Esophagus muscularis mucosa (tissue), 3 donors: ENCODE measurements around the gene HS3ST6.

ENCODE experiments used
- POLR2A ChIP-seq: fragments of 450-650 bp; IDR thresholded peaks from one replicate; pipeline ENCODE4 v1.6.1; 2017; ENCODE audit warnings: antibody characterized with exemption, moderate library complexity, mild to moderate bottlenecking, low read depth
- TF ChIP-seq, protein P1 (sequence below), 3 experiments: fragments of 200-600 bp in 2 of 3; fragments of 450-650 bp in 1 of 3; sonication (generic) in 2 of 3; IDR thresholded peaks; one replicate each; pipeline ENCODE4 v1.5.1; 2017 to 2019; ENCODE audit warnings: antibody characterized with exemption in 3 of 3, mild to moderate bottlenecking in 2 of 3, moderate library complexity in 1 of 3

DNA sequence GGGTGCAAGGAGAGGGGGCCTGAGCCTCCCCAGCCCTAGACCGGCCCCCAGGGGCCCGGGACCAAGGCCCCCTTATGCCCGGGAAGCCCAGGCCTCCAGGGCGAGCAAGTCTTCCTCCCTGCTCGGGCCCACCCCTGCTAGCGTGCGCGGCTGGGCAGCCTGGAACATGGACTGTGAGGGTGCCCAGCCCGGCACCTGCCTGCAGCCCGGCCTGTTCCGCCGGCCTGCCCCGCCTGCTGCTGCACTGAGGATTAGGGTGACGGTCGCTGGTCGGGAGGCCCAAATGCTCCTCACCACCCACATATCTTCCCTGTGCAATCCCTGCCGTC is 6.0 kb downstream of the HS3ST6 start:
- TF ChIP-seq, protein P1, sequence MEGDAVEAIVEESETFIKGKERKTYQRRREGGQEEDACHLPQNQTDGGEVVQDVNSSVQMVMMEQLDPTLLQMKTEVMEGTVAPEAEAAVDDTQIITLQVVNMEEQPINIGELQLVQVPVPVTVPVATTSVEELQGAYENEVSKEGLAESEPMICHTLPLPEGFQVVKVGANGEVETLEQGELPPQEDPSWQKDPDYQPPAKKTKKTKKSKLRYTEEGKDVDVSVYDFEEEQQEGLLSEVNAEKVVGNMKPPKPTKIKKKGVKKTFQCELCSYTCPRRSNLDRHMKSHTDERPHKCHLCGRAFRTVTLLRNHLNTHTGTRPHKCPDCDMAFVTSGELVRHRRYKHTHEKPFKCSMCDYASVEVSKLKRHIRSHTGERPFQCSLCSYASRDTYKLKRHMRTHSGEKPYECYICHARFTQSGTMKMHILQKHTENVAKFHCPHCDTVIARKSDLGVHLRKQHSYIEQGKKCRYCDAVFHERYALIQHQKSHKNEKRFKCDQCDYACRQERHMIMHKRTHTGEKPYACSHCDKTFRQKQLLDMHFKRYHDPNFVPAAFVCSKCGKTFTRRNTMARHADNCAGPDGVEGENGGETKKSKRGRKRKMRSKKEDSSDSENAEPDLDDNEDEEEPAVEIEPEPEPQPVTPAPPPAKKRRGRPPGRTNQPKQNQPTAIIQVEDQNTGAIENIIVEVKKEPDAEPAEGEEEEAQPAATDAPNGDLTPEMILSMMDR (IDR thresholded peaks at IDR 0.05) = no peak
- no peak for TF ChIP-seq POLR2A
